Activated CD4-positive, alpha-beta T cell treated with anti-CD3 and anti-CD28 coated beads, Interleukin-2, amount 50 U/mL, for 24 hours (primary cell): ENCODE measurements around the gene CORO7.
A peak's percentile ranks its signal among the peaks of the same experiment; 100 is the strongest.
"Not testable (repeated sequence)": the region's sequence is repeated elsewhere in the genome, so short reads cannot be mapped to it uniquely, and the experiment has no call there.

Experiments used
- DNase-seq, 2 donors: peaks; one replicate each; pipeline ENCODE4 v3.0.0-alpha.2; 2020; ENCODE audit warnings: low read depth in 1 of 2, low spot score in 1 of 2

Gene CORO7

GRCh38 chr16:4358831-4359561, 57.4 kb downstream of the CORO7 start:
- DNase-seq: peak; percentile 51 to 59

GRCh38 chr16:4358236-4358635, 58.2 kb downstream of the CORO7 start:
- DNase-seq: no peak

GRCh38 chr16:4356820-4357219, 59.6 kb downstream of the CORO7 start:
- DNase-seq: no peak

GRCh38 chr16:4354512-4355409, 61.6 kb downstream of the CORO7 start:
- DNase-seq: no peak

GRCh38 chr16:4353675-4354074, 62.7 kb downstream of the CORO7 start:
- DNase-seq: no peak

- DNase-seq: no peak
These were observed 63.6 kb downstream of the CORO7 start for GRCh38 chr16:4352843-4353242.

GRCh38 chr16:4351880-4352279, 64.5 kb downstream of the CORO7 start:
- no peak for DNase-seq

GRCh38 chr16:4350787-4351659, 65.4 kb downstream of the CORO7 start, which contains the start of gene PAM16:
TSS of gene PAM16 (minus strand) at chr16:4351321. CDS start at chr16:4351234, 87 bp downstream.
- DNase-seq: peak; percentile 97 to 98

GRCh38 chr16:4350365-4350786, 66.0 kb downstream of the CORO7 start:
- no peak for DNase-seq

GRCh38 chr16:4349332-4349731, 67.1 kb downstream of the CORO7 start:
- DNase-seq: no peak

- no peak for DNase-seq
These were observed 68.5 kb downstream of the CORO7 start for GRCh38 chr16:4347765-4348509.

GRCh38 chr16:4347010-4347409, 69.4 kb downstream of the CORO7 start:
- no peak for DNase-seq

GRCh38 chr16:4345836-4346781, 70.3 kb downstream of the CORO7 start:
- no peak for DNase-seq

- DNase-seq: no peak
These were observed 71.2 kb downstream of the CORO7 start for GRCh38 chr16:4344983-4345835.

GRCh38 chr16:4344300-4344982, 72.0 kb downstream of the CORO7 start:
- not testable (repeated sequence) for DNase-seq

- no peak for DNase-seq
These were observed 73.3 kb downstream of the CORO7 start for GRCh38 chr16:4342866-4343744.

GRCh38 chr16:4341250-4341649, 75.1 kb downstream of the CORO7 start:
- no peak for DNase-seq
